Glomerular endothelial cell (primary cell): ENCODE data around the gene HAL. TPM values are rescaled to one million over a fixed set of nuclear protein-coding genes. Genes with fewer than 3 reads are reported as not detected.

Experiments
- DNase-seq: peaks from one replicate; pipeline ENCODE4 v3.0.0-alpha.2; 2011; ENCODE audit warnings: low read depth, low spot score; ENCODE audit errors: extremely low read depth
- total RNA-seq: library from RNA; depleted of rRNA; stranded (reverse); fragments of >200 nt; gene quantifications from 2 replicates; pipeline ENCODE4 v1.2.3, GENCODE V29; 2015

The HAL gene
- total RNA-seq, 1 donor from 2014 or later, result 0.06 TPM

GRCh38 chr12:96015672-96016071, 19.5 kb upstream of the HAL start:
- no peak for DNase-seq

GRCh38 chr12:96014943-96015599, 18.9 kb upstream of the HAL start:
- no peak for DNase-seq

- DNase-seq, result no peak
Measured at GRCh38 chr12:96007729-96008128, 11.6 kb upstream of the HAL start.

GRCh38 chr12:96006727-96007126, 10.6 kb upstream of the HAL start:
- no peak for DNase-seq

GRCh38 chr12:96000858-96001257, 4.7 kb upstream of the HAL start:
- no peak for DNase-seq

GRCh38 chr12:95999484-95999883, 3.3 kb upstream of the HAL start:
- no peak for DNase-seq

- DNase-seq, result peak; percentile 36
Measured at GRCh38 chr12:95998611-95999286, 2.6 kb upstream of the HAL start.

GRCh38 chr12:95997911-95998510, 1.9 kb upstream of the HAL start:
- no peak for DNase-seq

- no peak for DNase-seq
Measured at GRCh38 chr12:95997276-95997675, 1.1 kb upstream of the HAL start.

- DNase-seq, result no peak
Measured at GRCh38 chr12:95995238-95996031, 709 bp downstream of the HAL start.

GRCh38 chr12:95994476-95994875, 1.7 kb downstream of the HAL start:
- no peak for DNase-seq

GRCh38 chr12:95993907-95994306, 2.2 kb downstream of the HAL start:
- no peak for DNase-seq

GRCh38 chr12:95990136-95990535, 6.0 kb downstream of the HAL start:
- no peak for DNase-seq

- DNase-seq, result no peak
Measured at GRCh38 chr12:95989504-95990123, 6.5 kb downstream of the HAL start.

- no peak for DNase-seq
Measured at GRCh38 chr12:95988506-95989275, 7.5 kb downstream of the HAL start.

GRCh38 chr12:95986635-95987570, 9.2 kb downstream of the HAL start:
- DNase-seq, result no peak

GRCh38 chr12:95984682-95985081, 11.5 kb downstream of the HAL start:
- DNase-seq, result no peak

GRCh38 chr12:95982602-95983001, 13.5 kb downstream of the HAL start:
- DNase-seq, result no peak

GRCh38 chr12:95980437-95980836, 15.7 kb downstream of the HAL start:
- no peak for DNase-seq
